Measurements from ENCODE around the gene ABCD1.

GRCh38 chrX:153761863-153762262, 37.2 kb downstream of the ABCD1 start:
- TF ChIP-seq, protein P1, sequence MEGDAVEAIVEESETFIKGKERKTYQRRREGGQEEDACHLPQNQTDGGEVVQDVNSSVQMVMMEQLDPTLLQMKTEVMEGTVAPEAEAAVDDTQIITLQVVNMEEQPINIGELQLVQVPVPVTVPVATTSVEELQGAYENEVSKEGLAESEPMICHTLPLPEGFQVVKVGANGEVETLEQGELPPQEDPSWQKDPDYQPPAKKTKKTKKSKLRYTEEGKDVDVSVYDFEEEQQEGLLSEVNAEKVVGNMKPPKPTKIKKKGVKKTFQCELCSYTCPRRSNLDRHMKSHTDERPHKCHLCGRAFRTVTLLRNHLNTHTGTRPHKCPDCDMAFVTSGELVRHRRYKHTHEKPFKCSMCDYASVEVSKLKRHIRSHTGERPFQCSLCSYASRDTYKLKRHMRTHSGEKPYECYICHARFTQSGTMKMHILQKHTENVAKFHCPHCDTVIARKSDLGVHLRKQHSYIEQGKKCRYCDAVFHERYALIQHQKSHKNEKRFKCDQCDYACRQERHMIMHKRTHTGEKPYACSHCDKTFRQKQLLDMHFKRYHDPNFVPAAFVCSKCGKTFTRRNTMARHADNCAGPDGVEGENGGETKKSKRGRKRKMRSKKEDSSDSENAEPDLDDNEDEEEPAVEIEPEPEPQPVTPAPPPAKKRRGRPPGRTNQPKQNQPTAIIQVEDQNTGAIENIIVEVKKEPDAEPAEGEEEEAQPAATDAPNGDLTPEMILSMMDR (IDR thresholded peaks at IDR 0.05; ENCODE audit: insufficient read depth, low read depth, low read length): no peak
- no peak for TF ChIP-seq EZH2 (IDR thresholded peaks at IDR 0.05; ENCODE audit: insufficient read depth, low read length)

Measured in astrocyte (in vitro differentiated cells and primary cell).